ENCODE data around the gene RNF133.
"Not testable (repeated sequence)": the region's sequence is repeated elsewhere in the genome, so short reads cannot be mapped to it uniquely, and the experiment has no call there.

The RNF133 gene

GRCh38 chr7:122689346-122690109 lies 9.4 kb downstream of the RNF133 start:
- no peak for DNase-seq (ENCODE audit: low read depth, low spot score)

GRCh38 chr7:122688400-122688998 lies 10.4 kb downstream of the RNF133 start:
- DNase-seq (ENCODE audit: low read depth, low spot score): no peak

GRCh38 chr7:122686360-122686878 lies 12.5 kb downstream of the RNF133 start:
- DNase-seq (ENCODE audit: low read depth, low spot score): no peak

DNA sequence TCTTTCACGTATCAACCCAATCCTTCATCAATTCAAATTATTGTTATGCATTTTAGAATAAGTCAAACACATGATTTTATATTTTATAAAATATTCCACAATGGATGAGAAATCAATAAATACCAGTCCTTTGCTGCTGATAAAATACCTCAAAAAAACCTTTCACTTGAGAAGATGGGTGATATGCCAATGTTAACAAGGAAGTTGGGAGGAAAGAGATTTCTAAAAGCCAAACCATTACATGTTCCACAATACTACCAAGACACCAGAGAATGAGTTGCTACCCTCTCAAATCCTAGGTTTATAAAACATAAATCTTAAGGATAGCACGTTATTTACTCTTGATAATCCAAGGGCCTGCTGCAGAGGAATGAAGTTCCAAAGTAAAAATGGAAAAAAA lies 14.4 kb downstream of the RNF133 start:
- DNase-seq (ENCODE audit: low read depth, low spot score): no peak

DNA sequence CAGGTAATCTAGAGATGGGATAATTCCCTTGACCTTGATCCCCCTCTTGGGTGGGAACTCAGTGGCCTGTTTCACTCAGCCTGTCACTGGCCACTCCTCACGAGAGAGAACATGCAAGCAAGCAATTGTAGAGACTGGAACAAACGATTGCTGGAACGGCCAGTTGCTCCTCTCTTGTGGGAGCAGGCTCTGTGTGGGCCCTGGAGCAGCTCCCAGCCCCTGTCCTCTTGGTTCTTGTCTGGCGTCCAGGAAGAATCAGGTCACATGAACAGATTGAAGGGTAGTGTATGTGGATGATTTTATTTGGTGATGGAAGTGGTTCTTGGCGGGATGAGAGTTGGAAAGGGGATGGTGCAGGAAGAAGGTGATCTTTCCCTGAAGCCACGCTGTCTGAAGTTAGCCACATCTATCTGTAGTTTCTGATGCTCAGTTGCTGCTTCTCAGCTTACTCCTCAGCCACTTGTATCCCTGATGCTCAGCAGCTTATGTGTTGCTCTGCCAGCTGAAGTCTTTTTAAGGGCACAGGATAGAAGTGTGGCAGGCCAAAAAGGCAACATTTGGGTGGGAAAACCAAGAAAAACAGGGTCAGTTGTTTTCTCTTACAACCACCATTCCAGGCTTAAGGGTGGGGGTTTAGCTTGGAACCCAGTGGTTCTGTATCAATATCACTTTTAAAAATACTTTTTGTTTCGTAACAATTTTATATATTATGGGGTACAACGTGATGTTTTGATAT lies 15.9 kb downstream of the RNF133 start:
- DNase-seq (ENCODE audit: low read depth, low spot score): no peak

DNA sequence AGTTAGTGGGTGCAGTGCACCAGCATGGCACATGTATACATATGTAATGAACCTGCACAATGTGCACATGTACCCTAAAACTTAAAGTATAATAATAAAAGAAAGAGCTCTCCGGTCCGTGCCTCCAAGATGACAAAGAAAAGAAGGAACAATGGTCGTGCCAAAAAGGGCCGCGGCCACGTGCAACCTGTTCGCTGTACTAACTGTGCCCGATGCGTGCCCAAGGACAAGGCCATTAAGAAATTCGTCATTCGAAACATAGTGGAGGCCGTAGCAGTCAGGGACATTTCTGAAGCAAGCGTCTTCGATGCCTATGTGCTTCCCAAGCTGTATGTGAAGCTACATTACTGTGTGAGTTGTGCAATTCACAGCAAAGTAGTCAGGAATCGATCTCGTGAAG lies 17.7 kb downstream of the RNF133 start:
- not testable (repeated sequence) for DNase-seq (ENCODE audit: low read depth, low spot score)

DNA sequence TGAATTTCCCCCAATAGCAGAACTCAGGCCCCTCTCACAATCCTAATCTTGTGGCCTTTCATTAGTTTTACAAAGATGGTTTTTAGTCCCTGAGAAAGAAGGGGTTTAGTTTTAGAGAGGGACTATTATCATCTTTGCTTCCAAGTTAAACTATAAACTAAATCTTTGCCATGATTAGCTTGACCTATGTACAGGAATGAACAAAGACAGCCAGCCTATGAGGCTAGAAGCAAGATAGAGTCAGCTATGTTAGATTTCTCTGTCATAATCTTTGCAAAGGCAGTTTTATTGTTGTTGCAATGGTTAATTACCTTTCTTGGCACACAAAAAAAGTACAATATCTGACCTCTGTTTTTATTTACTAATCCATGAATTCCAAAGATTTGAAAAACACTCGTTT lies 19.1 kb downstream of the RNF133 start:
- DNase-seq (ENCODE audit: low read depth, low spot score): no peak

- DNase-seq (ENCODE audit: low read depth, low spot score): not testable (repeated sequence)
These were observed 19.6 kb downstream of the RNF133 start for GRCh38 chr7:122679269-122679709.

DNA sequence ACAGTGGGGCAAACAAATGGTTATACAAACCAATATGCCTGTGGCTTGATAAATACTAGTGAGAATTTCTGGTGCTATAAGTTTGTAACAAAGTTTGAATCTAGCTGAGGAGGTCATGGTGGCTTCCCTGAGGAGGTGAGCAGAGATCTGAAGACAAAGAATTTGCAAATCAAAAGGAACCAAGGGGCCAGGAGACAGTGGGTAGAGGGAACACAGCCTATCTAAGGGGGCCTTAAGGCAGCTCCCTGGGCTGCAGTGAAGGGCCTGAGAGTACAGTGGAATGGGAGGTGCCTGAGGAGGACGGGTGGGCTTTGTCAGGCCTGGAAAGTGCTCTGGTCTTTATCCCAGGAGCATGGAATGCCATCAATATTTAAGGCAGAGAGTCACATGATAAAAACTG lies 21.8 kb downstream of the RNF133 start:
- no peak for DNase-seq (ENCODE audit: low read depth, low spot score)

DNA sequence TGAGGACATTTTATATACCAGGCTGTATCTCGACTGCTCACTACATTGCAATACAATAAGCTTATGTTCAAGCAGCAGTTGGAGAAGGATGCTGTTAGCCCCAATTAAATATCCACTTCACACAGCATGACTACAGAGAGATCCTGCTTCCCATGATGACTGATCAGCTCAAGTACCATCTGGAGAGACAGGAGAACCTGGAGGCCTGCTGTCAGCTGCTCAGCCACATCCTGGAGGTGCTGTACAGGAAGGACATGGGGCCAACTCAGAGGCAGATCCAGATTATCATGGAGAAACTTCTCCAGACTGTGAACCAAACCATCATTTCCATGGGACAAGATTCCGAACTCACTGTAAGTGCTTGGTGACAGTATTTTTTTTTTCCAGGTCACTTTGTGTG lies 22.5 kb downstream of the RNF133 start:
- no peak for DNase-seq (ENCODE audit: low read depth, low spot score)

- DNase-seq (ENCODE audit: low read depth, low spot score): peak; percentile 29
These were observed 23.3 kb downstream of the RNF133 start for GRCh38 chr7:122675621-122676020.

DNA sequence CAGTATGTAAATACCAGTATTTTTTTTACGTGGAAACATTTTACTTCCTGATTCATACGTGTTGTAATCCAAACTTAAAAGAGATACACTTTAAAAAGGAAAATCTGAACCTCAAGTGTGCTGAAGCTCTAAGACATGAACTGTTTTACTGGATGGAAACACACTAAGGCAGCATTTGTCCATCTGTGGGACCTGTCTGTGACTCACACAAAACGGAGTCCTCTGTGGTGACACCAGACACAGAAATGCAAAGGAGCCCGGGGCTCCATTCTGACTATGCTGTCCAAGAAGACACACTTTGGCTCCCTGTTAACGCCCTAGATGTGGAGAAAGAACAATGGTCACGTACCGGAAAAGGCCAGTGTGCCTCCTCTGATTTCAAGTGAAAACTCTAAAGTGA lies 23.9 kb downstream of the RNF133 start:
- DNase-seq (ENCODE audit: low read depth, low spot score): peak; percentile 57

DNA sequence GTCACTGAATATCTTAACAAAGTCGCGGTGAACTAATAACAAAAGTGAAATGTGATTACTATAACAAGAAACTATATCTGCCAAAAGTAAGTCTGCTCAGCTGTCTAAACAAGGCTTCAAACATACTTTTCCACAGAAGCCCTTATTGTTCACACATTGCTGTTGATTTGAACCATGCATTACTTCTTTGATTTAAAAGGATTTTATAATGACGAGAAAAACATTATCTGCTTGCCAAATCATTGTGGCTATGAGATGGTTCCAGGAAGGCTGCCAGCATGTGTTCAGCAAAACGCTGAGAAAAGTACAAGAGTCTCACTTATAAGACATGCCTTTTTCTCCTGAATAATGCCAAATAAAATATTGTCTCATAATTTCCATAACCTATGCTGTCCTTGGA lies 24.4 kb downstream of the RNF133 start:
- peak; percentile 92 for DNase-seq (ENCODE audit: low read depth, low spot score)

GRCh38 chr7:122673951-122674350 lies 25.0 kb downstream of the RNF133 start:
- no peak for DNase-seq (ENCODE audit: low read depth, low spot score)

DNA sequence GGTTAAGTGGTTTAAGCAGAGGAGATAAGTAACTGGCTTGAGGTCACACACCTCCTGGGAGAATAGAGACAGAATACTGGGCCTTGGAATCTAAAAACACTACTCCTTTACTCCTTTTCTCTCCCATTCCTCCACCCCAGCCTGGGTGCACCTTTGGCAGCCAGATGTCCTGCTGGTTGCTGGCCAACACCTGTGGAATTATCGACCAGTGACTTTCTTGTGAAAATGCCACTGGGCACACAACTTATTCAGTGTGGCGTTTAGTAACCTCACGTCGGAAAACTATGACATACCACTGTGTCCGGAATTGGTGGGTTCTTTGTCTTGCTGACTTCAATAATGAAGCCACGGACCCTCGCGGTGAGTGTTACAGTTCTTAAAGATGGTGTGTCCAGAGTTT lies 26.4 kb downstream of the RNF133 start:
- no peak for DNase-seq (ENCODE audit: low read depth, low spot score)

GRCh38 chr7:122663733-122664132 lies 35.2 kb downstream of the RNF133 start:
- no peak for DNase-seq (ENCODE audit: low read depth, low spot score)

DNA sequence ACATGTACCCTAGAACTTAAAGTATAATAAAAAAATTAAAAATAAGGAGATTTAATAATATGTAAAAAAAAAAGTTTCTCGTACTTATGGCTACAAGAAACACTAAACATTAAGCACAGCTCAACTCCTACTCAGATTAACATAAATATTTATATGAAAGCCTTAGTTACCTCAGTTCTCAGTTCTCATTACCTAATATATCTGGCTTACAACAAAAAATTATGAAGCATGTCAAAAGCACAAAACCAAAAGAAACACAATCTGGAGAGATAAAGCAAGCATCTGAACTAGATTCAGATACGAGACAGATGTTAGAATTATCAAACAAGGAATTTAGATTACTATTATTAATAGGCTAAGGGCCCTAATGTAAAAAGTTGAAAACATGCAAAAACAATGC lies 40.1 kb downstream of the RNF133 start:
- no peak for DNase-seq (ENCODE audit: low read depth, low spot score)

DNA sequence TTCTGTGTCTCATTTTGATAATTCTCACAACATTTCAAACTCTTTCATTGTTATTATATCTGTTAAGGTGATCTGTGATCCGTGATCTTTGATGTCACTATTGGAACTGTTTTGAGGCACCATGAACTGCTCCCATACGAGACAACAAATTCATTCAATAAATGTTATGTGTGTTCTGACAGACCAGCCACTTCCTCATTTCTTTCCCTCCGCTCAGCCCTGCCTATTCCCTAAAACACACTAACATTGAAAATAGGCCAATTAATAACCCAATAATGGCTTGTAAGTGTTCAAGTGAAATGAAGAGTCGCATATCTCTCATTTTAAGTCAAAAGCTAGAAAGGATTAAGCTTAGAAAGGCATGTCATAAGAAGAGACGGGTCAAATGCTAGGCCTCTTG lies 45.2 kb downstream of the RNF133 start:
- no peak for DNase-seq (ENCODE audit: low read depth, low spot score)

DNA sequence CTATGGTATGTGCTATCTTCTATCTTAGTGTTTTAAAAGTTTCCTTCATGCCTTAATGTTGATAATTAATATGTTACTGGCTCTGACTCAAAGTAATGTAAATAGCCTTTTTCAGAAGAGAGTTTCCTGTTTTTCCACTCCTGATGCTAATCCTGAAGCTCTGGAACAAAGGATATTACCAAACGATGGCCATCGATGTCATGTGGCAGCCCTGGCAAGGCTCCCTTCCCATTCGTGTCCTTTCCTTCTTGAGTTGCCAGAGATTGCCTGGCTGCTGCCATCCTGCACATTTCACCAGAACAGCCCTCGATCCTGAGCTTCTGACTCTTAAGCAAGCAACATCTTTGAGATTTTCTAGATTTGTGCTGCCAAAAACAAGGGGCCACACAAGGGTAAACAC lies 46.0 kb downstream of the RNF133 start:
- DNase-seq (ENCODE audit: low read depth, low spot score): no peak

DNA sequence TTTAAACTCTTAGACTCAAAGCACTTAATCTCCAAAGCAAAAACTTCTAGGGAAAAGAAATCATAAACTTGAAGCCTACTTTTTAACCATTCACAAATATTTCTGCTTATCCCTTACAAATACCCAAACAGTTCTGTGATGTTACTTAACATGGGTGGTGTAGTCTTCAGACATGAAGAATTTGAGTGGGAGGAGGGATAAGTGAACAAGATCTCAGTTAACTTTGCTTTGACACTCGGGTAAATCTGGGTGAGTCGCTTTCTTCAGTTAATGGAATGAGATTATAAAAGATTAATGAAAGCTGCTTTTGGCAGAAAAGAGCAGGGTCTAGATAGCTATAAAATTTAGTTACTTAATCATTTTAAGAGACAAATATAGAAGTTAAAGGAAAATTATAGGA lies 47.5 kb downstream of the RNF133 start:
- no peak for DNase-seq (ENCODE audit: low read depth, low spot score)

Data from astrocyte of the hippocampus (primary cell).